Measurements from ENCODE around the gene DHX57.

DHX57 gene

DNA sequence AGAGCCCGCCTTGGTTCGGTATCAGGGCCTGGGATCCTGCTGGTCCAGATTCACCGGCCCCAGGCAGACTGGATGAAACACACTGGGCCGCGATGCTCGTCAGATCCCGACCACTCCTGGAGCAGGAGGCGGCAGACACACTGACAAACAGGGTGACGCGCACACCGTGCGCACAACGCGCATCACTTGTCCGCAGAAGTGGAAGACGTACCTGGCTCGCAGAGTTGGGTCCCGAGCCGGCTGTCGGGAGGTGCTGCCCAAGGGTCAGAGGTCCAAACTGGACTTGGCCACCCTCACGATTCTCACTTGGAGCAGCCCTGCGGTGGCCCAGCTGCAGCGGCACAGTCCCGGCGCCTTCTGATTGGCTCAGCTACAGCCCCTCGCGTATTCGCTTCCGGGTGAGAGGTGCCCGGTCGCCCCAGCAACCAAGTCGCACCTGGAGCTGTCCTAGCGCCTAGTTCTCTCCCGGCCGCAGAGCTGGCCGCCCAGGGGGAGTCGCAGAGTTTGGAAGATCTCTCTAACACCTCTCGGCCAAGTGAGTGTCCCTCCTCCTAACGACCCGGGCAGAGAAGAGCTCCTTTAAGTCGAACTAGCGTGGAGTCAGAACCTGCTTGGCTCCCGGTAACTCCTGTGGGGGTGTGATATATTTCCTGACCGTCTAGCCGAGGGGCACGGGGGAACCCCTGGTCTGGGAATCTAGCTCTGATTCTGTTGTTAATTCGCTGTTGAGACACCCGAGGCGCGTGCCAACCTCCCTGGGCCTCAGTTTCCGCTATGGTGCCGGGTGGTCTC, at the start of gene DHX57, which contains the start of gene MORN2:
DHX57 (minus strand) TSS at position 359 of the 792 bp plus-strand sequence. CDS start 7,529 bp downstream, outside the sequence.
MORN2 (plus strand) TSS at position 401 of the 792 bp plus-strand sequence.
- DNase-seq: peak; percentile 15

DNA sequence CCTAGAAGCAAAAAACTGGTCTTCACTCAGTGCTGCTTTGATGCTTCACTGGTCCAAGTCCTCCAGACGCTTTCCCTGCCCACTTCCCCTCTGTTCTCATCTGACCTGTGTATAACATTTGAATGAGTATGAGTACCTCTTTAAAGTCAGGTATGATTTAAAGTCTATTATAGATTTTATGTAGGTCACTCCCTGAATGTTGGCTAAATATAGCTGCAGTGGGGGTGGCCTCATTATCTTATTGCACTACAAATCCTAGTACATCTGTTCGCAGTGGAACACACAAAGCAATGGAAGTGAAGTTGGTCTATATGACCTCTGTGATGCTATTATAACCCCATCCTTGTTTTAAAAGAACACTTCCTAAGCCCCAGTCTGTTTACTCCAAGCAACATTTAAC, 47.2 kb upstream of the DHX57 start:
- DNase-seq: no peak

GRCh38 chr2:38922389-38922788, 46.7 kb upstream of the DHX57 start:
- DNase-seq: no peak

DNA sequence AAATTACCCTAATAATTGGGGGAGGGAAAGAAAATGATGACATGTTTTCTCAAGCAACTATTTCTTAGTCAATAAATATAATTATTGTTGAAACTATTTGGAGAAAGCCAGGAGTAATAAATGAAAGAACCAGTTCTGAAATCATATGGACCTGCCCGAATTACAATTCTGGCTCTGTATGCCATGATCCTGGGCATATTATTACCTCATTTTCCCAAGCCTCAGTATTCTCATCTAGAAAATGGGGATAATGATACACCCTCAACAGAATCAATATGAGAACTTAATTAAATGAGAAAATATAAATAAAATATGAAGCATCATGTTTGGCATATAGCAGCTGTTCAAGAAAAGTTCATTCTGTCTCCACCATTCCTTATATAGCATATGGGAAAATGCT, 36.9 kb upstream of the DHX57 start:
- DNase-seq: no peak

DNA sequence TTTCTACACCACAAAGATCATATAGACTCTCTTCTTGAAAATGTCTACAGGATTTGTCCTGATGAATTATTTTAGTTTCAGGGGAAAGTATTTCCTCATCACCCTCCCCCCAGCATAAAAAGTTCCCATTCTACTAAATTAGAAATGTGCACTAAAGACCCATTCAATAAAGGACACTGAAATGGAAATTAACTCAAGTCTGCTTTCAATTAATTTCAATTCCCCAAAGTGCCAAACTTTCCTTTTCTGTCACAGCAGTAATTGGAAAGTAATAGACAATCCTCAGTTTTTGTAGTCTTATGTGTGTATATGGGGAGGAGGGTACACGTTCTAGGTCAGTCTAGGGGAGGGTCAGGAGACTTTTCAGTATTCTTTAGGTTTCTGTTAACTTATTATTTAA, 35.5 kb upstream of the DHX57 start:
- no peak for DNase-seq

DNA sequence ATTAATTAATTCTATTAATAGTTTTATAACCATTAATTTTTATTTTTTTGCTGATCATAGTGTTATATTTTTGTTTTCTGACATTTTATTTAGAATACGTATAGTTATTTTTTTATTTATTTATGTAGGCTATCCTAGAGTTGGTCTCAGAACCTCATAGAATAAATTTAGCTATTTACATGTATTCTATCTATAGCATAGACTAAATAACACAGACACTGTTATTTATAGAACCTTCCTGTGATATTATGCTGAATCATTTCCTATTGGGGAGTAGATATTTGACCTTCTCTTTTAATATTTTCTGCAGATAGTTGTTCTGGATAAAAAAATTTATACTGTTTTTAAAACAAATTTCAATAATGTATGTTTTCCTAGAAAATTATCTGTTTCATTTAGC, 34.1 kb upstream of the DHX57 start:
- no peak for DNase-seq

DNA sequence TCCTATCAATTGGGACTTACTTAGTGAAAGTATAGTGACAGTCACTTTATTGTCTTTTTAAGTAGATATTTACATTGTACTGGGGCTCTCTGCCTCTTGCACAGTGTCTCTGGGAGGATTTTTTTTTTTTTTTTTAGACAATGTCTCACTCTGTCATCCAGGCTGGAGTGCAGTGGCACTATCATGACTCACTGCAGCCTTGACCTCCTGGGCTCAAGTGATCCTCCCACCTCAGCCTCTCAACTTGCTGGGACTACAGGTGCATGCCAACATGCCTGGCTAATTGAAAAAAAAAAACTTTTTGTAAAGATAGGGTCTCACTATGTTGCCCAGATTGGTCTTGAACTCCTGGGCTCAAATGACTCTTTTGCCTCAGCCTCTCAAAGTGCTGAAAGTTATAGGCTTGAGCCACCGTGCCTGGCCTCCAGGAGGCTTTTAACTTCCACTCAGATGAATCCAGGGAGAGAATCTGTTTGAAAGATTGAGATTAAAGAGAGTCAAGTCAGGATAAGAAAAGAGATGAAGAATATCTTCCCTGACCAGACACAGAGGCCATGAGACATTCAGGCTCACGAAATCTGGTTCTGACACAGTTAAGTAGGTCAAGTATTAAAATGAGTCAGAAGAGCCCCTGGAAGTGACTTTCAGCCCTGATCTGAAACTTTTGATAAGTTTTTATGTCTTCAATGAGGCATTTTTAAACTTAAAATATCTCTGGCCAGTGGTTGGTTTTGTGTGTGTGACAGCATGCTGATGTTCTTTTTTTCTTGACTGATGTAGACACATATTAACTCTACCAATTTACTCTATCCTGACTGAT, 32.2 kb upstream of the DHX57 start:
- DNase-seq: no peak

- no peak for DNase-seq
Measured at GRCh38 chr2:38907242-38907641, 31.5 kb upstream of the DHX57 start.

DNA sequence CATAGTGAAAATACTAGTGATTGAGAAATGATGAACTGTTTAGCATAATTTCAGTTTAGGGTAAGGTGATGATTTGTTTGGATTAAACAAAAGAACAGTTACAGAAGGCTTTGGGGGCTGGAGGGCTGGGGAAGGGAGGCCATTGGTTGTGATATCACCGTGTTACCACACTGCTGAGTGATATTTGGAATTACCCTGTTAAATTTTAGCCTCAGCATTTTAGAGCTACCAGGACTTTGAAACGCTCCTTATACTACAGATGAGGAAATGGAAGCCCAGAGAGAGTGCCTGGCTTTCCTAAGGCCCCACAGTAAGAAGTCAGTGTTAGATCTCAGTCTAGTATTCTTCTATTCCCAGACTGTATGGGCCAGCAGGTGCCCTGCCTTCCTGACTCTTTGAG, 29.5 kb upstream of the DHX57 start:
- no peak for DNase-seq

DNA sequence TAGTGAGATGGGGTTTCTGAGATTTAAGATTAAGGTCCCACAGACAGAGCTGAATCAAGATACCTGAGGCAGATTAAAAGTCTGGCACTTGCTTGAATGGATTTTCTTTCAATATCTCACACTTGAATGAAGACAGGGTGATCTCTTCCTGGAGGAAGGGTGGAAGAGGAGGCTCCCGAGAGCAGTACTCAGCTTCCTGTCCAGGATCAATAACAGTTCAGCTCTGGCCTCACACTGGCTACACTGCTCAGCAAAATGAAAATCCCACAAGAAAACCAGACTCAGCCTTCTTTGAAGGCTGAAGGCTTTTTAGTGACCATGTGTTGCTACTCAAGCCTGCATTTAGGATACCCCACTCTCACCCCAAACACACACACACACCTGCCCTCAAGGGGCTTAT, 25.0 kb upstream of the DHX57 start:
- no peak for DNase-seq

DNA sequence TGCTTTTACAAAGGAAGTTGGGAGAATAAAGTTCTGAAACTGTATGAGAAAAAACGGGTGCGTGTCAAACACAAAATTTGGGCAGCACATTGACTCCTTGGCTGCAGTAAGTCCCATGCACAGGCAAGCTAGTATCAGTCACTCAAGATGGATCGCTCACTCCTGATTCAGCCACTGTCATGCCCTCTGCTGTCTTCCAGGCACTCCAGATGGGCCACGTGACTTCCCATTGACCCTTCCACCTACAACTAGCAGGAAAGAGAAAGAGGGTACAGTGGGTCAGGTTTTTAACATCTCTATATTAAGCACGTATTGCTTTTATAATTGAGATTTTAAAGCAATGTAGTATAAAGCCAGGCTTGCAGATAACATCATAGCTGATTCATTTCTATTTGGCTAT, 22.5 kb upstream of the DHX57 start:
- DNase-seq: no peak

GRCh38 chr2:38892819-38893218, 17.1 kb upstream of the DHX57 start:
- DNase-seq: no peak

DNA sequence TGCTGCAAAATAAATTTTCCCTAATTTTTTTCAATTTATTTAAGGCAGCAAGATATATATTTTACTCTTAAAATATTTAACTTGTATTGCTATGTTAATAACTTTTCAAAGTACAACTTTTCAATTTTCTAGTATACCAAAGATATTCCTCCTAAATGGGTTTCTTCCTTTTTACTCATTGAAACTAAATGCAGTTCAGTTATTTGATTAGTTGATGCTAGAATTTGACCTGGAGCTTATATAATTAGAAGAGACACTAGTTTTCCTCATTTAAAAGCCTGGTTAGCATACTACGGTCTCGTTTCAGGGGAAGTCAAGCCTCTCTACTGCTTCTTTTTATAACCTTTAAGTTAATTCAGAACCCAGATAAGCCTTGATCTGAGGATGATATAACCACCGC, 13.8 kb upstream of the DHX57 start, which contains the start of gene ARHGEF33:
ARHGEF33 (plus strand) TSS at position 301 of the 400 bp plus-strand sequence. CDS start 29,573 bp downstream, outside the sequence.
- DNase-seq: no peak

- no peak for DNase-seq
Measured at GRCh38 chr2:38889045-38889444, 13.3 kb upstream of the DHX57 start.

GRCh38 chr2:38887902-38888554, 12.3 kb upstream of the DHX57 start:
- no peak for DNase-seq

GRCh38 chr2:38887347-38887746, 11.6 kb upstream of the DHX57 start:
- DNase-seq: no peak

DNA sequence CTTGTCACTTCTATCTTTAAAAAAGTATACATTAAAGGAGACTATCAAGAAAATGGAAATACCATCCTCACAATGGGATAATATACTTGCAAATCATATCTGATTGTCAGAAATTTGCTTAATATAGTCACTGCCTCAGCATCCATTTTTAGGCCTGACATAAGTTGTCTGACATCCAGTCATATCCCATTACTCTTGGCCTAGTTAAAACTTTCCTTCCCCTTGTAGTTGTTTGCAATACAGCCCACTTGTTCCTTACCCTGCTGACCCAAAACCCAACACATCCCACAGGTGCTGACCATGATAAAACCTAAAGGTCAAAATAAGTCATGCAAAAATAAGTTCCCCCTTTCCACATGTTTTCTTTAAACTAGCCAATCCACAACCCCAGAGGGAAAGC, 10.3 kb upstream of the DHX57 start:
- DNase-seq: no peak

- DNase-seq: no peak
Measured at GRCh38 chr2:38876407-38876806, 673 bp upstream of the DHX57 start.

DNA sequence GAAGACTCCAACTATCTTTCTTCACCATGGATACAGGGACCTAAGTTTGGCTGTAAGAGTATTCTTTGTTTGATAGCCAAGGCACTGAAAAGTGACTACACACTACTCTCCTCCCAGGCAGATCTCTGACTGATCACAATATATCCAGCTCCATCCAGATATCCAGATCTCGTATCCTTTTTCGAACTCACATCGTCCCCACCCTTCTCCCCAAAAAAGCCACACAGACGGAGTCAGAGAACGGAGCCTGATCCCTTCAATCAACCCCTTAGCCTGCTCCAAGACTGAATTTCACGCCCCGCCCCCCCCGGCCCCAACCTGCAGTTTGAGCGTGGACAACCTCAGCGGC, 533 bp downstream of the DHX57 start:
- no peak for DNase-seq

DNA sequence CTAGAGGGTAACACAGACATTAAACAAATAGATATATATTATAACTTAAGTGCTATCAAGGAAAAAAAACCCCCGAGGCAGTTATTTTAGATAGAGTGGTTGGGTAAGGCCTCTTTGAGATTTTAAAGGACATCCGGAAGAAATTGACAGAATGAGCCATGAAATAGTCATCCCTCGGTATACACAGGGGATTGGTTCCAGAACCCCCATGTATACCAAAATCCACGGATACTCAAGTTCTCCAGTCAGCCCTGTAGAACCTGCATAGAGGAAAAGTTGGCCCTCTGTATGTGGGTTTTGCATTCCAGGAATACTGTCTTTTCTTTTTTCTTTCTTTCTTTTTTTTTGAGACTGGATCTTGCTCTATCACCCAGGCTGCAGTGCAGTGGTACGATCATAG, 2.0 kb downstream of the DHX57 start:
- no peak for DNase-seq

DNA sequence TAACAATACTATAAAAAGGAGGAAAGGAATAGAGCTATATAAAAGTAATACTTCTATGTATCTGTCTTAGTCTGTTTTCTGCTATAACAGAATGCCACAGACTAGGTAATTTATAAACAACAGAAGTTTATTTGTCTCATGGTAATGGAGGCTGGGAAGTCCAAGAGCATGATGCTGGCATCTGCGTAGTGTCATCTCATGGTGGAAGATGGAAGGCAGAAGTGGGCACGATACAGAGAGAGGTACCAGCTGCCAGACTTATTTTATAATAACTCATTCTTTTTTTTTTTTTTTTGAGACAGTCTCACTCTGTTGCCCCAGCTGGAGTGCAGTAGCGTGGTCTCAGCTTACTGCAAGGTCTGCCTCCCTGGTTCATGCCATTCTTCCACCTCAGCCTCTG, 4.3 kb downstream of the DHX57 start:
- no peak for DNase-seq

DNA sequence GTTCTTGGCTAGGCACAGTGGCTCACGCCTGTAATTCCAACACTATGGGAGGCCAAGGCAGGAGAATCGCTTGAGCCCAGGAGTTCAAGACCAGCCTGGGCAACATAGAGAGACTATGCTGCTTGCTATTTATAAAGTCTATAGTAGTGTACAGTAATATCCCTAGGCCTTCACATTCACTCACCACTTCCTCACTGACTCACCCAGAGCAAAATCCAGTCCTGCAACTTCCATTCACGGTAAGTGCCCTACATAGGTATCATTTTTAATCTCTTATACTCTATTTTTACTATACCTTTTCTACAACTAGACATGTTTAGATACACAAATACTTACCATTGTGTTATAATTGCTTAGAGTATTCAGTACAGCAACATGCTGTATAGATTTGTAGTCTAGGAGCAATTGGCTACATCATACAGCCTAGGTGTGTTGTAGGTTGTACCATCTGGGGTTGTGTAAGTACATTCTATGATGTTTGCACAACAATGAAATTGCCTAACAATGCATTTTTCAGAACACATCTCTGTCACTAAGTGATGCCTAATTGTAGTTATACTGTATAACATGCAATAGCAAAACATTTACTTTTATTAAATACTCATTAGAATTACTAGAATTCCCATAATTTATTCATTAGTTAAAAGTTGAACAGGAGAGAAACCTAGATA, 8.8 kb downstream of the DHX57 start:
- no peak for DNase-seq

DNA sequence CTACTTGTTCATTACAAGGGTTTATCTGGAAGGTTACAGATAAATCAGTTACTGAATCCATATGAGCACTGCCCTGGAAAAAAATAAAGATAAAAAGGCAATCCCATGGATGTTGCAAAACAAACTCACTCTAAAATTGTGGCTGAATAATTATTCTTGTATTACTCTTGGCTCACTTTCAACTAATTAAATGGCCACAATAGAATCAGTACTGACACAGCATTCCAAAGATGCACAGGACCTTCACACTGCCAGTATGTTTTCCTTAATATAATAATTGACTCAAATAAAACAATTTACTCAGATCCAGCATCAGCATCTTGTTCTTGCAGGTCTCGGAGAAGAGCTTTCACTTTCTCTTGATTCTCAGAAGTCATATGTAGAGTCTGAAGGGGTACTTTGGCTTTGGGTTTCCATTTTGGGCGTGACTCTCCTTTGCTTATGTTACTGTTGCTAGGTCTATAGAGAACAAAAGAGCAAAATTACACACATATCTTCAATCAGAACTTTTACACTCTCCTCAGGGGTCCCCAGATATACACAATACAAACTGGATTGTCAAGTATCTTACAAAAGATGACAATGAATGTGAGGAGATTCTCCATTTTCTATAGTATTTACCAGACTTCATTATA, 12.6 kb downstream of the DHX57 start:
- no peak for DNase-seq
